SK-N-SH (cell line): Measurements from ENCODE around the gene REV1. TPM values are rescaled to one million over a fixed set of nuclear protein-coding genes. Genes with fewer than 3 reads are reported as not detected.
"Not testable (repeated sequence)": the region's sequence is repeated elsewhere in the genome, so short reads cannot be mapped to it uniquely, and the experiment has no call there.

Experiments used
- CTCF ChIA-PET: fragments of 300-600, 350-600 bp; formaldehyde crosslinking; extraction: SDS; loops from one replicate; lab custom pipeline; 2021; lab: Yijun Ruan, JAX
- POLR2A ChIA-PET: fragments of 350-600 bp; sonication (Branson Sonifier 250); formaldehyde crosslinking; extraction: SDS; loops from one replicate; lab custom pipeline; 2020; ENCODE audit warnings: antibody characterized with exemption, inconsistent platforms; lab: Yijun Ruan, JAX
- DNase-seq: peaks from one replicate; pipeline ENCODE4 v3.0.0; 2012
- H2AFZ ChIP-seq: fragments of 200-600 bp; sonication (generic); 2 replicates; pipeline ENCODE4 v1.8.1; 2016; ENCODE audit warnings: antibody characterized with exemption, mild to moderate bottlenecking, low read depth
- H3F3A ChIP-seq: fragments of 200-600 bp; sonication (generic); replicated peaks from 2 replicates; pipeline ENCODE3; 2016; ENCODE audit warnings: antibody characterized with exemption, mild to moderate bottlenecking; ENCODE audit not compliant: insufficient read depth
- H3K27ac ChIP-seq, 2 experiments: fragments of 200-500 bp in 1 of 2; fragments of 200-600 bp in 1 of 2; sonication (Bioruptor generic) in 1 of 2; sonication (generic), shearing (Covaris generic) in 1 of 2; 2 replicates each; pipeline versions ENCODE4 v1.5.1 to v1.6.1; 2014 to 2016; ENCODE audit warnings: low read depth in 2 of 2, inconsistent platforms in 1 of 2, low read length in 1 of 2, mild to moderate bottlenecking in 1 of 2, mixed read lengths in 1 of 2
- H3K27me3 ChIP-seq: fragments of 200-600 bp; sonication (generic), shearing (Covaris generic); 2 replicates; pipeline ENCODE4 v1.6.1; 2016; ENCODE audit warnings: mixed run types; ENCODE audit not compliant: insufficient read depth
- H3K36me3 ChIP-seq, 2 experiments: fragments of 200-500 bp in 1 of 2; fragments of 200-600 bp in 1 of 2; sonication (Bioruptor generic) in 1 of 2; sonication (generic) in 1 of 2; replicated peaks in 1 of 2; 2 replicates each; pipeline versions ENCODE3 to v1.5.1; 2014 to 2016; ENCODE audit warnings: low read length in 1 of 2, mild to moderate bottlenecking in 1 of 2; ENCODE audit not compliant: insufficient read depth in 2 of 2, control insufficient read depth in 1 of 2
- H3K4me1 ChIP-seq, 2 experiments: fragments of 200-500 bp in 1 of 2; fragments of 200-600 bp in 1 of 2; sonication (Bioruptor generic) in 1 of 2; sonication (generic), shearing (Covaris generic) in 1 of 2; 2 replicates each; pipeline versions ENCODE4 v1.5.1 to v1.6.1; 2014 to 2016; ENCODE audit warnings: low read depth in 1 of 2, low read length in 1 of 2, mixed run types in 1 of 2; ENCODE audit not compliant: insufficient read depth in 2 of 2, control insufficient read depth in 1 of 2
- H3K4me2 ChIP-seq: fragments of 200-600 bp; sonication (generic), shearing (Covaris generic); 2 replicates; pipeline ENCODE4 v1.6.1; 2017; ENCODE audit warnings: mixed run types
- H3K4me3 ChIP-seq, 2 experiments: fragments of 200-500 bp in 1 of 2; fragments of 200-600 bp in 1 of 2; sonication (Bioruptor generic) in 1 of 2; sonication (generic), shearing (Covaris generic) in 1 of 2; 2 replicates each; pipeline versions ENCODE4 v1.5.1 to v1.8.1; 2014 to 2016; ENCODE audit warnings: low read depth in 2 of 2, inconsistent platforms in 1 of 2, low read length in 1 of 2, mild to moderate bottlenecking in 1 of 2, mixed read lengths in 1 of 2, moderate library complexity in 1 of 2
- H3K79me2 ChIP-seq: fragments of 200-600 bp; sonication (generic); 2 replicates; pipeline ENCODE4 v1.8.1; 2017; ENCODE audit warnings: mild to moderate bottlenecking; ENCODE audit not compliant: insufficient read depth
- H3K9ac ChIP-seq: fragments of 200-600 bp; sonication (generic); 2 replicates; pipeline ENCODE4 v1.6.1; 2017; ENCODE audit warnings: mixed run types
- H3K9me2 ChIP-seq: fragments of 200-600 bp; sonication (generic); 2 replicates; pipeline ENCODE4 v1.6.1; 2017; ENCODE audit warnings: mixed run types
- H3K9me3 ChIP-seq: fragments of 200-600 bp; sonication (generic); 2 replicates; pipeline ENCODE4 v1.6.1; 2017; ENCODE audit warnings: mixed run types, mild to moderate bottlenecking, moderate library complexity
- H4K20me1 ChIP-seq: fragments of 200-600 bp; sonication (generic); 2 replicates; pipeline ENCODE4 v1.6.1; 2017; ENCODE audit warnings: mild to moderate bottlenecking, mixed run types; ENCODE audit not compliant: insufficient read depth
- CHD2 ChIP-seq: fragments of 150-350 bp; IDR thresholded peaks from 2 replicates; pipeline ENCODE4 v1.6.1; 2018; ENCODE audit warnings: low read length; ENCODE audit not compliant: partially characterized antibody
- EP300 ChIP-seq, 2 experiments: IDR thresholded peaks; 2 replicates each; pipeline versions ENCODE4 v1.4.0 to v1.6.1; 2012; ENCODE audit warnings: borderline replicate concordance in 1 of 2, low read depth in 1 of 2, low read length in 1 of 2
- EZH2phosphoT487 ChIP-seq: fragments of 200-600 bp; sonication (generic); IDR thresholded peaks from 2 replicates; pipeline ENCODE4 v1.6.1; 2017; ENCODE audit warnings: low read depth, mixed run types, mild to moderate bottlenecking, antibody characterized with exemption, moderate library complexity, borderline replicate concordance
- FOSL2 ChIP-seq: IDR thresholded peaks from 2 replicates; pipeline ENCODE4 v1.4.0; 2012; ENCODE audit warnings: low read depth, mild to moderate bottlenecking, moderate library complexity, borderline replicate concordance
- FOXJ3 ChIP-seq: sonication (generic); formaldehyde crosslinking; IDR thresholded peaks from 2 replicates; pipeline ENCODE4 v1.5.1; 2020; ENCODE audit warnings: mild to moderate bottlenecking, missing genetic modification reagents
- GABPA ChIP-seq: IDR thresholded peaks from 2 replicates; pipeline ENCODE4 v1.4.0; 2012; ENCODE audit warnings: low read depth, mild to moderate bottlenecking
- MXI1 ChIP-seq: IDR thresholded peaks from 2 replicates; pipeline ENCODE4 v1.6.1; 2012; ENCODE audit warnings: mild to moderate bottlenecking, low read depth, low read length, improper control_type of control experiment
- NFIC ChIP-seq: IDR thresholded peaks from 2 replicates; pipeline ENCODE4 v1.4.0; 2012; ENCODE audit warnings: borderline replicate concordance
- NRF1 ChIP-seq: IDR thresholded peaks from 2 replicates; pipeline ENCODE4 v1.6.1; 2012; ENCODE audit warnings: low read depth, mild to moderate bottlenecking, low read length
- RCOR1 ChIP-seq: fragments of 150-350 bp; IDR thresholded peaks from 2 replicates; pipeline ENCODE4 v1.6.1; 2017; ENCODE audit warnings: antibody characterized with exemption, low read length
- RFX5 ChIP-seq: IDR thresholded peaks from 2 replicates; pipeline ENCODE4 v1.6.1; 2012; ENCODE audit warnings: mild to moderate bottlenecking, improper control_type of control experiment, low read length
- SMC3 ChIP-seq: IDR thresholded peaks from 2 replicates; pipeline ENCODE4 v1.6.1; 2012; ENCODE audit warnings: low read depth, low read length, improper control_type of control experiment
- TCF12 ChIP-seq: IDR thresholded peaks from 2 replicates; pipeline ENCODE4 v1.4.0; 2012
- TEAD4 ChIP-seq: IDR thresholded peaks from 2 replicates; pipeline ENCODE4 v1.4.0; 2012; ENCODE audit warnings: mild to moderate bottlenecking, borderline replicate concordance; ENCODE audit not compliant: insufficient read depth
- YY1 ChIP-seq: IDR thresholded peaks from 2 replicates; pipeline ENCODE4 v1.4.0; 2012; ENCODE audit warnings: low read depth, mild to moderate bottlenecking
- WGBS: methylation state at CpG from one replicate; pipeline ENCODE4 v1.1.6; 2017; ENCODE audit warnings: low lambda C conversion rate; 5-methylcytosine and 5-hydroxymethylcytosine counted together
- polyA plus RNA-seq, 3 experiments: library from polyadenylated mRNA; depleted of rRNA; stranded (reverse); fragments of >200 nt; gene quantifications; 2 replicates each; pipeline ENCODE4 v1.2.3, GENCODE V29; 2012
- TF ChIP-seq, protein P1 (sequence below): IDR thresholded peaks from 2 replicates; pipeline ENCODE4 v1.4.0; 2012; ENCODE audit warnings: low read depth
- TF ChIP-seq, protein P2 (sequence below): fragments of 150-350 bp; IDR thresholded peaks from 2 replicates; pipeline ENCODE4 v1.6.1; 2017; ENCODE audit warnings: antibody characterized with exemption, low read length, low read depth, borderline replicate concordance
- TF ChIP-seq, protein P3 (sequence below): IDR thresholded peaks from 2 replicates; pipeline ENCODE4 v1.4.0; 2012; ENCODE audit warnings: low read depth, borderline replicate concordance
- TF ChIP-seq, protein P4 (sequence below): IDR thresholded peaks from 2 replicates; pipeline ENCODE4 v1.6.1; 2012; ENCODE audit warnings: mild to moderate bottlenecking, low read depth, low read length, moderate library complexity

The REV1 gene
- polyA plus RNA-seq, 1 of the 3 experiments (the other 2 are of a cell fraction): 15.9 TPM

DNA sequence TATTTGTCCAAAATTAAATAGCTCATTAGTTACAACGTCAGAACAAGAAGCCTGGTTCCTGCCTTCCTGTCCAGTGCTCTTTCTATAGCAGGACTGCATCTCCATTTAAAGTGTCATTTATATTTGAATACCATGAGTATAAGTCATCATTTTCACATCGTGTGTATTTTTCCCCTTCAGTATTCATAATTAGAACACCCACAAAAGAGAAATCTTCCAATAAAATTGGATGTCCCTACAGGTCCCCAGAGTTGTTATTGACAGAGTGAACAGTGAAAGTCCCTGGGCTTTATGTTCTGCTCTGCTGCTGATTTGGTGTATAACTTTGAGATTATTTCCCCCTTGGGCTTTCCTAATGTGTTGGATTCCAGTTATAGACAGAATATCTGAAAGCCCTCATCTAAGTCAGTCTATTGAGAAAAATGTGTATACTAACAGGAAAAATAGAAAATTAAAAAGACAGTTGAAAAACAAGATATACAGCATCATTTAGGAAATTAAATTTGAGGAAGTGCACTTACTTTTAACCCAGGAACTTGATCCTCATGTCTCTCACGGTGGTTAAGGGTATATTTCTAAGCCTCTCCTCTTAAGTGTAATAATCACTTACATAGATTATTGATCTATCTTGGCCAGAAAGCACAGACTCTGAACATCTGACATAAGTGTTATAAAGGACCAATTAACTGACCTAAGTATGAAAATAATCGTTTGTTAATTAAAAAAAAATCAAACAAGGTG is 15.2 kb upstream of the REV1 start:
- Histone ChIP-seq H3K79me2 (no peaks in the 10 kb centered on the region), H3K9ac (no peak overlapping the region), H3K4me3 (no peak overlapping the region), H3F3A (no peaks in the 10 kb centered on the region), H3K9me2 (no peaks in the 10 kb centered on the region), H4K20me1 (no peaks in the 10 kb centered on the region), H3K27ac (no peak overlapping the region), H3K27me3 (no peaks in the 10 kb centered on the region), H2AFZ (no peak overlapping the region), H3K4me1 (no peaks in the 10 kb centered on the region), H3K4me2 (no peak overlapping the region), H3K9me3 (no peaks in the 10 kb centered on the region), H3K36me3 (no peaks in the 10 kb centered on the region)
- WGBS: 26% methylated on average over 4 of the region's 4 CpGs
- ChIA-PET CTCF (interaction anchor here (0.8 to 1.2 kb wide), 2 partner anchors 15 to 758 kb away, joined by 3 to 4 read pairs; partner anchors contain the start of gene REV1), POLR2A (no interaction called here)
- TF ChIP-seq TCF12 (no peak), YY1 (no peak), RFX5 (no peak), SMC3 (no peak), EZH2phosphoT487 (no peak), GABPA (no peak), TEAD4 (no peak), FOXJ3 (CRISPR knock-in tag) (no peak), NFIC (no peak), RCOR1 (no peak), CHD2 (no peak), MXI1 (no peak), FOSL2 (no peak), NRF1 (no peak), EP300 (IDR thresholded peaks at IDR 0.05; ENCODE audit: borderline replicate concordance in 1 of 2, low read depth in 1 of 2, low read length in 1 of 2) (no peak)
- TF ChIP-seq, protein P1, sequence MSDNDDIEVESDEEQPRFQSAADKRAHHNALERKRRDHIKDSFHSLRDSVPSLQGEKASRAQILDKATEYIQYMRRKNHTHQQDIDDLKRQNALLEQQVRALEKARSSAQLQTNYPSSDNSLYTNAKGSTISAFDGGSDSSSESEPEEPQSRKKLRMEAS: no peak
- TF ChIP-seq, protein P2, sequence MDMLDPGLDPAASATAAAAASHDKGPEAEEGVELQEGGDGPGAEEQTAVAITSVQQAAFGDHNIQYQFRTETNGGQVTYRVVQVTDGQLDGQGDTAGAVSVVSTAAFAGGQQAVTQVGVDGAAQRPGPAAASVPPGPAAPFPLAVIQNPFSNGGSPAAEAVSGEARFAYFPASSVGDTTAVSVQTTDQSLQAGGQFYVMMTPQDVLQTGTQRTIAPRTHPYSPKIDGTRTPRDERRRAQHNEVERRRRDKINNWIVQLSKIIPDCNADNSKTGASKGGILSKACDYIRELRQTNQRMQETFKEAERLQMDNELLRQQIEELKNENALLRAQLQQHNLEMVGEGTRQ: no peak
- TF ChIP-seq, protein P3, sequence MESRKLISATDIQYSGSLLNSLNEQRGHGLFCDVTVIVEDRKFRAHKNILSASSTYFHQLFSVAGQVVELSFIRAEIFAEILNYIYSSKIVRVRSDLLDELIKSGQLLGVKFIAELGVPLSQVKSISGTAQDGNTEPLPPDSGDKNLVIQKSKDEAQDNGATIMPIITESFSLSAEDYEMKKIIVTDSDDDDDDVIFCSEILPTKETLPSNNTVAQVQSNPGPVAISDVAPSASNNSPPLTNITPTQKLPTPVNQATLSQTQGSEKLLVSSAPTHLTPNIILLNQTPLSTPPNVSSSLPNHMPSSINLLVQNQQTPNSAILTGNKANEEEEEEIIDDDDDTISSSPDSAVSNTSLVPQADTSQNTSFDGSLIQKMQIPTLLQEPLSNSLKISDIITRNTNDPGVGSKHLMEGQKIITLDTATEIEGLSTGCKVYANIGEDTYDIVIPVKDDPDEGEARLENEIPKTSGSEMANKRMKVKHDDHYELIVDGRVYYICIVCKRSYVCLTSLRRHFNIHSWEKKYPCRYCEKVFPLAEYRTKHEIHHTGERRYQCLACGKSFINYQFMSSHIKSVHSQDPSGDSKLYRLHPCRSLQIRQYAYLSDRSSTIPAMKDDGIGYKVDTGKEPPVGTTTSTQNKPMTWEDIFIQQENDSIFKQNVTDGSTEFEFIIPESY: no peak
- TF ChIP-seq, protein P4, sequence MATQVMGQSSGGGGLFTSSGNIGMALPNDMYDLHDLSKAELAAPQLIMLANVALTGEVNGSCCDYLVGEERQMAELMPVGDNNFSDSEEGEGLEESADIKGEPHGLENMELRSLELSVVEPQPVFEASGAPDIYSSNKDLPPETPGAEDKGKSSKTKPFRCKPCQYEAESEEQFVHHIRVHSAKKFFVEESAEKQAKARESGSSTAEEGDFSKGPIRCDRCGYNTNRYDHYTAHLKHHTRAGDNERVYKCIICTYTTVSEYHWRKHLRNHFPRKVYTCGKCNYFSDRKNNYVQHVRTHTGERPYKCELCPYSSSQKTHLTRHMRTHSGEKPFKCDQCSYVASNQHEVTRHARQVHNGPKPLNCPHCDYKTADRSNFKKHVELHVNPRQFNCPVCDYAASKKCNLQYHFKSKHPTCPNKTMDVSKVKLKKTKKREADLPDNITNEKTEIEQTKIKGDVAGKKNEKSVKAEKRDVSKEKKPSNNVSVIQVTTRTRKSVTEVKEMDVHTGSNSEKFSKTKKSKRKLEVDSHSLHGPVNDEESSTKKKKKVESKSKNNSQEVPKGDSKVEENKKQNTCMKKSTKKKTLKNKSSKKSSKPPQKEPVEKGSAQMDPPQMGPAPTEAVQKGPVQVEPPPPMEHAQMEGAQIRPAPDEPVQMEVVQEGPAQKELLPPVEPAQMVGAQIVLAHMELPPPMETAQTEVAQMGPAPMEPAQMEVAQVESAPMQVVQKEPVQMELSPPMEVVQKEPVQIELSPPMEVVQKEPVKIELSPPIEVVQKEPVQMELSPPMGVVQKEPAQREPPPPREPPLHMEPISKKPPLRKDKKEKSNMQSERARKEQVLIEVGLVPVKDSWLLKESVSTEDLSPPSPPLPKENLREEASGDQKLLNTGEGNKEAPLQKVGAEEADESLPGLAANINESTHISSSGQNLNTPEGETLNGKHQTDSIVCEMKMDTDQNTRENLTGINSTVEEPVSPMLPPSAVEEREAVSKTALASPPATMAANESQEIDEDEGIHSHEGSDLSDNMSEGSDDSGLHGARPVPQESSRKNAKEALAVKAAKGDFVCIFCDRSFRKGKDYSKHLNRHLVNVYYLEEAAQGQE: no peak
- no peak for DNase-seq

DNA sequence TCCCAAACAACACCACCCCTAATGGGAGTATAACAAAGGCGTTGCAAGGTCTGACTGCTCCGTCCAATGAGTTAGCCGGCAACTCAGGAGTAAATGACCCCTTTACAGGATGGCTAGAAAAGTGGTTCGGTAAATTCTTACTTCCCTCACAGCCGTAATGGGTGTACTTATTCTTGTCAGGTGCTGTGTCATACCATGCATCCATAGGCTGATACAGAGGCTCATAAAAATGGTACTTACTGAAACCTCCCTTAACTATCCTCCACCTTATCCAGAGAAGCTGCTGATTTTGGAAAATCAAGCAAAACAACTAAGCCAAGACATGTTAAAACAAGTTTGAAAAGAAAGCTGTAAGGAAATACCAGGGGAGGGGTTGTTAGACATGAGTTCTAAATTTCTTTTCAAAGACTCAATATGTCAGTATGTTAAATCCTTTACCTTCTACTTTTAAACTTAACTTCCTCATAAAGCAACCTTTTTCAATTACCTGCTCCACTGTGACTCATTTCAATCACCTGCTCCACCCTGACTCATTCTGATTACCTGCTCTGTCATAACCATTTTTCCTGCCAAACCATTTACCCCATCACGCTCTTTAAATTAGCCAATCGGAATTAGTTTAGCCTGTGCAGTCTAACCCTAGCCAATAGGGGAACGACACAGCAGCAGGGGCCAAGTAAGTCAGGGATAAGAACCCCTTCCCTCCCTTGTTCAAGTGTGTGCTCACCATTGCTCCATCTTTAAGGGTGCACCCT is 14.0 kb upstream of the REV1 start:
- H2AFZ ChIP-seq, H3K9me3 ChIP-seq, POLR2A ChIA-PET, DNase-seq, H3K27me3 ChIP-seq, H3K4me2 ChIP-seq, H3K4me3 ChIP-seq, H3K9ac ChIP-seq, H4K20me1 ChIP-seq, H3F3A ChIP-seq, H3K36me3 ChIP-seq, H3K4me1 ChIP-seq, H3K9me2 ChIP-seq, H3K79me2 ChIP-seq, H3K27ac ChIP-seq: not testable (repeated sequence)
- CTCF ChIA-PET: interaction anchor here (1.4 kb wide), 2 partner anchors 9 to 13 kb away, joined by 3 to 4 read pairs; no protein-coding TSS in a partner anchor
- WGBS: 82% methylated on average over 7 of the region's 8 CpGs
